Liver (tissue), 3 donors: ENCODE results near the gene NLGN1.

ENCODE experiments used
- EGR1 ChIP-seq, 2 donors: IDR thresholded peaks; 2 replicates each; pipeline ENCODE4 v1.6.1; 2016 to 2018; ENCODE audit warnings: antibody characterized with exemption in 2 of 2, low read depth in 2 of 2
- FOXA1 ChIP-seq: IDR thresholded peaks from 2 replicates; pipeline ENCODE4 v1.6.1; 2016; ENCODE audit warnings: antibody characterized with exemption
- GABPA ChIP-seq, 2 donors: IDR thresholded peaks in 1 of 2; conservative IDR thresholded peaks in 1 of 2; 2 replicates each; pipeline ENCODE4 v1.6.1; 2016; ENCODE audit warnings: antibody characterized with exemption in 2 of 2, mild to moderate bottlenecking in 1 of 2, moderate library complexity in 1 of 2
- JUND ChIP-seq, 2 donors: IDR thresholded peaks; 2 replicates each; pipeline ENCODE4 v1.6.1; 2016; ENCODE audit warnings: antibody characterized with exemption in 2 of 2
- RAD21 ChIP-seq, 2 donors: IDR thresholded peaks; 2 replicates each; pipeline ENCODE4 v1.6.1; 2016; ENCODE audit warnings: antibody characterized with exemption in 2 of 2, mild to moderate bottlenecking in 2 of 2
- RXRA ChIP-seq, 2 donors: IDR thresholded peaks; 2 replicates each; pipeline ENCODE4 v1.6.1; 2017 to 2018; ENCODE audit warnings: antibody characterized with exemption in 2 of 2, mild to moderate bottlenecking in 1 of 2
- SP1 ChIP-seq: IDR thresholded peaks from 2 replicates; pipeline ENCODE4 v1.6.1; 2018; ENCODE audit warnings: antibody characterized with exemption, mild to moderate bottlenecking
- TAF1 ChIP-seq: conservative IDR thresholded peaks from 2 replicates; pipeline ENCODE4 v1.6.1; 2016; ENCODE audit warnings: antibody characterized with exemption, mild to moderate bottlenecking
- YY1 ChIP-seq: IDR thresholded peaks from 2 replicates; pipeline ENCODE4 v1.6.1; 2016; ENCODE audit warnings: antibody characterized with exemption, mild to moderate bottlenecking
- TF ChIP-seq, protein P1 (sequence below): fragments of 150-350 bp; IDR thresholded peaks from 2 replicates; pipeline ENCODE4 v1.5.1; 2017; ENCODE audit warnings: improper control_type of control experiment, low read depth, low read length; ENCODE audit not compliant: missing input control
- TF ChIP-seq, protein P2 (sequence below): IDR thresholded peaks from 2 replicates; pipeline ENCODE4 v1.6.1; 2016; ENCODE audit warnings: antibody characterized with exemption
- donor health status: healthy.
- donor health status: healthy.

DNA sequence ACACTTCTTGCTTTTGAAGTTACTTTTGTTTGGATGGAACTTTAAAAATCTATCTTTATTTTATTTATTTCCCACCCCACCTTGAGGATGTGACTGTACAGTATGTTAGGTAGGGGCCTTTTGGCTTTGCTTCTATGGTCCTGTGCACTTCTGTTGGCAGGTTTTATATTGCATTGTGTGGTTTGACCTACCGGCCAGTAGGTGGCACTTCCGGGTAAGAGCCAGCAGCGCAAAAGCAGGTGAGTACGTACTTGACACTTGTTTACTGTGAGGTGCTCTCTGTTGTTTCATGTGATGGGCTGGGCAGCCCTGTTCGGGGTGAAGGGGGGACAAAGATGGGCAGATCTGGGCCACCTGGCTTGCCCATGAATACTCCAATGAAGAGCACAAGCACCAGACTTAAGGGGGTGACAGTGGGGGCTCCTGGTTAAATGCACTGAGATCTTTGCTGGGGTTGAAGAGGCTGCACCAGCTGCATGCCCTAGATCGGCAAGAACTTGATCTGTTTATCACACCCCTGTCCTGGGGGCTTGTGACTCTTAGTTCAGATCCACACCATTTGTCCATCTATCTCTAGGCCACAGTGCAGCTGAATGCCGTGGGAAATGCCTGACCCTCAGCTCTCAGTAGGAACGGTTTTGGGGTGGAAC, 131.6 kb downstream of the NLGN1 start:
- TF ChIP-seq, protein P1, sequence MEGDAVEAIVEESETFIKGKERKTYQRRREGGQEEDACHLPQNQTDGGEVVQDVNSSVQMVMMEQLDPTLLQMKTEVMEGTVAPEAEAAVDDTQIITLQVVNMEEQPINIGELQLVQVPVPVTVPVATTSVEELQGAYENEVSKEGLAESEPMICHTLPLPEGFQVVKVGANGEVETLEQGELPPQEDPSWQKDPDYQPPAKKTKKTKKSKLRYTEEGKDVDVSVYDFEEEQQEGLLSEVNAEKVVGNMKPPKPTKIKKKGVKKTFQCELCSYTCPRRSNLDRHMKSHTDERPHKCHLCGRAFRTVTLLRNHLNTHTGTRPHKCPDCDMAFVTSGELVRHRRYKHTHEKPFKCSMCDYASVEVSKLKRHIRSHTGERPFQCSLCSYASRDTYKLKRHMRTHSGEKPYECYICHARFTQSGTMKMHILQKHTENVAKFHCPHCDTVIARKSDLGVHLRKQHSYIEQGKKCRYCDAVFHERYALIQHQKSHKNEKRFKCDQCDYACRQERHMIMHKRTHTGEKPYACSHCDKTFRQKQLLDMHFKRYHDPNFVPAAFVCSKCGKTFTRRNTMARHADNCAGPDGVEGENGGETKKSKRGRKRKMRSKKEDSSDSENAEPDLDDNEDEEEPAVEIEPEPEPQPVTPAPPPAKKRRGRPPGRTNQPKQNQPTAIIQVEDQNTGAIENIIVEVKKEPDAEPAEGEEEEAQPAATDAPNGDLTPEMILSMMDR: peak; percentile 35
- TF ChIP-seq SP1 (no peak), RAD21 (IDR thresholded peaks at IDR 0.05) (peak in 1 of 2 donors; percentile 55), FOXA1 (no peak), RXRA (IDR thresholded peaks at IDR 0.05) (no peak), YY1 (no peak), GABPA (IDR thresholded peaks at IDR 0.05 in 1 of 2, conservative IDR thresholded peaks at IDR 0.05 in 1 of 2) (no peak), EGR1 (IDR thresholded peaks at IDR 0.05; ENCODE audit: low read depth in 2 of 2) (no peak), TAF1 (no peak), JUND (IDR thresholded peaks at IDR 0.05) (no peak)
- TF ChIP-seq, protein P2, sequence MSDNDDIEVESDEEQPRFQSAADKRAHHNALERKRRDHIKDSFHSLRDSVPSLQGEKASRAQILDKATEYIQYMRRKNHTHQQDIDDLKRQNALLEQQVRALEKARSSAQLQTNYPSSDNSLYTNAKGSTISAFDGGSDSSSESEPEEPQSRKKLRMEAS: no peak
